Endothelial cell of hepatic sinusoid (primary cell): ENCODE measurements around the gene PLEKHA7.

ENCODE experiments used
- in situ Hi-C: cut with HindIII; loops from 2 replicates; pipeline ENCODE4 v1.10.0; 2017; ENCODE audit warnings: low sequenced_read_pairs

Gene PLEKHA7

GRCh38 chr11:16780698-16781550 is 233.3 kb downstream of the PLEKHA7 start:
- in situ Hi-C loops, result no loop called here

- in situ Hi-C loops, result no loop called here
Observed at GRCh38 chr11:16780146-16780545, 234.1 kb downstream of the PLEKHA7 start.

- in situ Hi-C loops, result no loop called here
Observed at GRCh38 chr11:16779436-16779835, 234.8 kb downstream of the PLEKHA7 start.

GRCh38 chr11:16778876-16779275 is 235.3 kb downstream of the PLEKHA7 start:
- in situ Hi-C loops, result no loop called here

- in situ Hi-C loops, result no loop called here
Observed at GRCh38 chr11:16778286-16778685, 235.9 kb downstream of the PLEKHA7 start.

- in situ Hi-C loops, result no loop called here
Observed at GRCh38 chr11:16777613-16777975, 236.6 kb downstream of the PLEKHA7 start.

GRCh38 chr11:16776711-16777612 is 237.3 kb downstream of the PLEKHA7 start:
- in situ Hi-C loops, result no loop called here

- in situ Hi-C loops, result no loop called here
Observed at GRCh38 chr11:16775614-16776283, 238.5 kb downstream of the PLEKHA7 start.

- in situ Hi-C loops, result no loop called here
Observed at GRCh38 chr11:16774936-16775613, 239.1 kb downstream of the PLEKHA7 start.

- in situ Hi-C loops, result no loop called here
Observed at GRCh38 chr11:16773981-16774935, 240.0 kb downstream of the PLEKHA7 start.

- in situ Hi-C loops, result no loop called here
Observed at GRCh38 chr11:16772141-16772512, 242.1 kb downstream of the PLEKHA7 start.

GRCh38 chr11:16771350-16772140 is 242.7 kb downstream of the PLEKHA7 start:
- in situ Hi-C loops, result no loop called here

GRCh38 chr11:16770016-16770415 is 244.2 kb downstream of the PLEKHA7 start:
- in situ Hi-C loops, result no loop called here

- in situ Hi-C loops, result no loop called here
Observed at GRCh38 chr11:16769386-16769785, 244.8 kb downstream of the PLEKHA7 start.

- in situ Hi-C loops, result no loop called here
Observed at GRCh38 chr11:16767957-16768356, 246.3 kb downstream of the PLEKHA7 start.

GRCh38 chr11:16767137-16767536 is 247.1 kb downstream of the PLEKHA7 start:
- in situ Hi-C loops, result no loop called here

GRCh38 chr11:16764888-16765287 is 249.3 kb downstream of the PLEKHA7 start:
- in situ Hi-C loops, result no loop called here

GRCh38 chr11:16763746-16764145 is 250.5 kb downstream of the PLEKHA7 start:
- in situ Hi-C loops, result no loop called here
